Natural killer cell (primary cell): ENCODE results near the gene APOL6. TPM values are rescaled to one million over a fixed set of nuclear protein-coding genes. Genes with fewer than 3 reads are reported as not detected.

ENCODE experiments used
- ATAC-seq, 3 donors: fragments of 150-1000 bp in 2 of 3; fragments of 200-7000 bp in 1 of 3; cut with Tn5 transposase; 1 replicate in 1 of 3; 2 replicates in 2 of 3; pipeline ENCODE4 v1.10.0; 2021; ENCODE audit warnings: mild to moderate bottlenecking in 2 of 3, moderate library complexity in 2 of 3
- DNase-seq, 2 donors: peaks; one replicate each; pipeline versions ENCODE4 v3.0.0 to v3.0.0-alpha.2; 2013 to 2021; ENCODE audit warnings: mixed read lengths in 1 of 2
- H3K27ac ChIP-seq: one replicate; pipeline ENCODE4 v1.5.1; 2013; ENCODE audit warnings: mild to moderate bottlenecking, low read length
- H3K27me3 ChIP-seq: one replicate; pipeline ENCODE4 v1.6.1; 2013; ENCODE audit warnings: low read length; ENCODE audit not compliant: control insufficient read depth, insufficient read depth
- H3K36me3 ChIP-seq: one replicate; pipeline ENCODE4 v1.6.1; 2013; ENCODE audit warnings: low read length; ENCODE audit not compliant: control insufficient read depth, insufficient read depth
- H3K4me1 ChIP-seq: one replicate; pipeline ENCODE4 v1.6.1; 2013; ENCODE audit warnings: low read length; ENCODE audit not compliant: control insufficient read depth, insufficient read depth
- H3K4me3 ChIP-seq: one replicate; pipeline ENCODE4 v1.5.1; 2013; ENCODE audit warnings: low read length
- H3K9me3 ChIP-seq: one replicate; pipeline ENCODE4 v1.6.1; 2013; ENCODE audit warnings: low read length; ENCODE audit not compliant: control insufficient read depth, insufficient read depth
- H3K27ac Mint-ChIP-seq, 2 donors: one replicate each; pipeline ENCODE4 v1.8.0; 2022; ENCODE audit warnings: mild to moderate bottlenecking in 2 of 2, mixed read lengths in 2 of 2, moderate library complexity in 1 of 2
- H3K27me3 Mint-ChIP-seq, 2 donors: one replicate each; pipeline ENCODE4 v1.8.0; 2022; ENCODE audit warnings: low read depth in 2 of 2, mixed read lengths in 2 of 2
- H3K36me3 Mint-ChIP-seq: one replicate; pipeline ENCODE4 v1.8.0; 2022; ENCODE audit warnings: mixed read lengths
- H3K4me1 Mint-ChIP-seq, 2 donors: one replicate each; pipeline ENCODE4 v1.8.0; 2022; ENCODE audit warnings: mixed read lengths in 2 of 2
- H3K4me3 Mint-ChIP-seq: one replicate; pipeline ENCODE4 v1.8.0; 2022; ENCODE audit warnings: mild to moderate bottlenecking, moderate library complexity, mixed read lengths
- H3K9me3 Mint-ChIP-seq, 2 donors: one replicate each; pipeline ENCODE4 v1.8.0; 2022; ENCODE audit warnings: mixed read lengths in 2 of 2
- CTCF ChIP-seq: fragments of 200-600 bp; IDR thresholded peaks from one replicate; pipeline ENCODE4 v1.8.0; 2022; ENCODE audit warnings: antibody characterized with exemption
- WGBS: methylation state at CpG from one replicate; pipeline ENCODE4 v1.1.7; 2013; ENCODE audit warnings: missing lambda C conversion rate; ENCODE audit not compliant: insufficient coverage; 5-methylcytosine and 5-hydroxymethylcytosine counted together
- intact Hi-C: fragments of 100-400 bp; cut with micrococcal nuclease; formaldehyde crosslinking; loops from one replicate; pipeline ENCODE4 v1.14.2; 2022
- total RNA-seq, 4 donors: library from RNA; stranded (reverse); fragments of 120-200 nt in 1 of 4; gene quantifications; one replicate each; pipeline versions ENCODE4 v1.2.3 to v1.2.4, GENCODE V29; 2013 to 2022

APOL6 gene
- total RNA-seq, 3 donors from 2014 or later (not counting 1 experiment from before 2014, with no cell fraction given), result 116 to 138 (median 122) TPM

GRCh38 chr22:35609261-35609660, 39.0 kb upstream of the APOL6 start:
- Histone ChIP-seq H3K4me1 (peaks cover 22% of the 10 kb centered on the region), H3K27me3 (no peaks in the 10 kb centered on the region), H3K27ac (no peak overlapping the region), H3K4me3 (no peak overlapping the region), H3K36me3 (no peaks in the 10 kb centered on the region), H3K9me3 (no peaks in the 10 kb centered on the region)
- peaks cover 0 to 6% of the 10 kb centered on the region in 2 donors for H3K4me1 Mint-ChIP-seq
- 91% methylated on average over 9 of the region's 9 CpGs for WGBS
- intact Hi-C loops, result no loop called here
- no peak for ATAC-seq
- H3K27me3 Mint-ChIP-seq, result peaks cover 16 to 28% of the 10 kb centered on the region in 2 donors
- no peaks in the 10 kb centered on the region for H3K9me3 Mint-ChIP-seq
- no peak overlapping the region for H3K4me3 Mint-ChIP-seq
- TF ChIP-seq CTCF, result no peak
- no peaks in the 10 kb centered on the region for H3K36me3 Mint-ChIP-seq
- no peak overlapping the region for H3K27ac Mint-ChIP-seq
- no peak for DNase-seq

GRCh38 chr22:35609761-35610160, 38.5 kb upstream of the APOL6 start:
- DNase-seq (no peak), ATAC-seq (no peak)
- peaks cover 0 to 6% of the 10 kb centered on the region in 2 donors for H3K4me1 Mint-ChIP-seq
- no peaks in the 10 kb centered on the region for H3K36me3 Mint-ChIP-seq
- no peak for TF ChIP-seq CTCF
- intact Hi-C loops, result no loop called here
- 61% methylated on average over 4 of the region's 4 CpGs for WGBS
- Histone ChIP-seq H3K36me3 (no peaks in the 10 kb centered on the region), H3K27ac (no peak overlapping the region), H3K4me1 (peaks cover 20% of the 10 kb centered on the region), H3K27me3 (no peaks in the 10 kb centered on the region), H3K9me3 (no peaks in the 10 kb centered on the region), H3K4me3 (no peak overlapping the region)
- H3K9me3 Mint-ChIP-seq, result no peaks in the 10 kb centered on the region
- peaks cover 16 to 28% of the 10 kb centered on the region in 2 donors for H3K27me3 Mint-ChIP-seq
- H3K27ac Mint-ChIP-seq, result no peak overlapping the region
- no peak overlapping the region for H3K4me3 Mint-ChIP-seq

GRCh38 chr22:35610741-35611140, 37.5 kb upstream of the APOL6 start:
- H3K9me3 ChIP-seq, result no peaks in the 10 kb centered on the region
- no peaks in the 10 kb centered on the region for H3K36me3 ChIP-seq
- H3K27ac ChIP-seq, result no peak overlapping the region
- 78% methylated on average over 10 of the region's 10 CpGs for WGBS
- TF ChIP-seq CTCF, result no peak
- Mint-ChIP-seq H3K27me3 (peaks cover 14 to 28% of the 10 kb centered on the region in 2 donors), H3K4me3 (no peak overlapping the region), H3K9me3 (no peaks in the 10 kb centered on the region), H3K36me3 (no peaks in the 10 kb centered on the region), H3K4me1 (peaks cover 4 to 10% of the 10 kb centered on the region in 2 donors), H3K27ac (no peak overlapping the region)
- no peak overlapping the region for H3K4me3 ChIP-seq
- intact Hi-C loops, result no loop called here
- ATAC-seq, result no peak
- DNase-seq, result no peak
- H3K27me3 ChIP-seq, result no peaks in the 10 kb centered on the region
- H3K4me1 ChIP-seq, result peaks cover 25% of the 10 kb centered on the region

- ATAC-seq (no peak), DNase-seq (no peak)
- Mint-ChIP-seq H3K36me3 (no peaks in the 10 kb centered on the region), H3K4me1 (peaks cover 7 to 13% of the 10 kb centered on the region in 2 donors), H3K27me3 (peaks cover 14 to 25% of the 10 kb centered on the region in 2 donors), H3K27ac (no peak overlapping the region), H3K4me3 (no peak overlapping the region), H3K9me3 (no peaks in the 10 kb centered on the region)
- whole genome bisulfite sequencing, result 62% methylated on average over 6 of the region's 6 CpGs
- Histone ChIP-seq H3K27me3 (no peaks in the 10 kb centered on the region), H3K36me3 (no peaks in the 10 kb centered on the region), H3K9me3 (no peaks in the 10 kb centered on the region), H3K27ac (no peak overlapping the region), H3K4me3 (no peak overlapping the region), H3K4me1 (peaks cover 29% of the 10 kb centered on the region)
- TF ChIP-seq CTCF, result no peak
- intact Hi-C loops, result no loop called here
Measured at GRCh38 chr22:35611200-35611890, 36.9 kb upstream of the APOL6 start.
